GM12878 (cell line): ENCODE data around the gene CRY1. TPM values are rescaled to one million over a fixed set of nuclear protein-coding genes. Genes with fewer than 3 reads are reported as not detected.

Source experiments
- BCLAF1 ChIP-seq: fragments of 450-650 bp; IDR thresholded peaks from 2 replicates; pipeline ENCODE4 v1.6.1; 2017; ENCODE audit warnings: antibody characterized with exemption, mild to moderate bottlenecking, moderate library complexity
- NRF1 ChIP-seq: conservative IDR thresholded peaks from 2 replicates; pipeline ENCODE4 v1.6.1; 2011; ENCODE audit warnings: mild to moderate bottlenecking, low read depth, low read length, improper control_type of control experiment
- POLR2AphosphoS5 ChIP-seq: IDR thresholded peaks from 2 replicates; pipeline ENCODE4 v1.6.1; 2011; ENCODE audit warnings: mild to moderate bottlenecking, low read length, inconsistent platforms
- SKIL ChIP-seq: fragments of 450-650 bp; IDR thresholded peaks from 2 replicates; pipeline ENCODE4 v1.6.1; 2017; ENCODE audit warnings: mild to moderate bottlenecking, low read depth, inconsistent platforms; ENCODE audit not compliant: poor library complexity, severe bottlenecking
- SMARCA5 ChIP-seq: fragments of 450-650 bp; IDR thresholded peaks from 2 replicates; pipeline ENCODE4 v1.6.1; 2017; ENCODE audit warnings: mild to moderate bottlenecking
- SP1 ChIP-seq: IDR thresholded peaks from one replicate; pipeline ENCODE4 v1.6.1; 2011; ENCODE audit warnings: low read depth, low read length
- ZNF207 ChIP-seq: fragments of 450-650 bp; IDR thresholded peaks from 2 replicates; pipeline ENCODE4 v1.6.1; 2014; ENCODE audit warnings: antibody characterized with exemption, mild to moderate bottlenecking, borderline replicate concordance
- polyA plus RNA-seq, 11 experiments: library from polyadenylated mRNA; depleted of rRNA in 4 of 11; unstranded in 6 of 11; stranded (reverse) in 5 of 11; fragments of >200 nt; fragmentation: Nextera tagmentation in 4 of 11; fragmentation: Illumina TruSeq in 1 of 11; extraction: Ambion mirVana in 4 of 11; extraction: Trizol in 1 of 11; gene quantifications; 1 replicate in 1 of 11; 2 replicates in 10 of 11; pipeline versions ENCODE4 v1.2.1 to v1.2.3, GENCODE V29; 2011 to 2016; ENCODE audit warnings: inconsistent platforms in 2 of 11, missing spikeins in 2 of 11, low read depth in 1 of 11
- total RNA-seq, 4 experiments: library from RNA; depleted of rRNA in 3 of 4; stranded (reverse); fragments of >200 nt in 3 of 4; fragmentation: Illumina TruSeq in 1 of 4; extraction: Trizol in 1 of 4; gene quantifications; 2 replicates each; pipeline versions ENCODE4 v1.2.1 to v1.2.3, GENCODE V29; 2013 to 2021

The CRY1 gene
- total and polyA plus RNA-seq, 10 of the 15 experiments (the other 5 are each of a cell fraction or from before 2014, with no cell fraction given) = 1.6 to 10.9 (median 5.4) TPM

GRCh38 chr12:106955377-106956047 lies 137.8 kb downstream of the CRY1 start, which contains the start of gene TMEM263 (continued):
- TF ChIP-seq SKIL (no peak), SP1 (peak; percentile 13), SMARCA5 (peak; percentile 81), BCLAF1 (0 out of 2 replicates have a peak, but pooled peaks have one; percentile 34), ZNF207 (peak; percentile 57; the same call in 1 of the 2 replicates), POLR2AphosphoS5 (peak; percentile 88), NRF1 (peak; percentile 41)
